Activated T-helper 1 cell treated with anti-CD3 and anti-CD28 coated beads, Interleukin-12 subunit alpha, Interleukin-12 subunit beta, Interleukin-2, Interleukin-4 antibody, amounts not matched to agents 30 ng/mL and 10 ng/mL and 1 ng/mL, durations not matched to agents 14 hours and 24 hours and 36 hours (primary cell): ENCODE measurements around the gene LOXHD1. TPM values are rescaled to one million over a fixed set of nuclear protein-coding genes. Genes with fewer than 3 reads are reported as not detected.

ENCODE experiments used
- DNase-seq: peaks from one replicate; pipeline ENCODE4 v3.0.0; 2021; ENCODE audit warnings: low spot score
- H3K27ac Mint-ChIP-seq: one replicate; pipeline ENCODE4 v1.8.0; 2021; ENCODE audit warnings: mild to moderate bottlenecking, mixed read lengths
- H3K27me3 Mint-ChIP-seq: one replicate; pipeline ENCODE4 v1.8.0; 2022; ENCODE audit warnings: mild to moderate bottlenecking, moderate library complexity, mixed read lengths; ENCODE audit not compliant: insufficient read depth
- H3K36me3 Mint-ChIP-seq: one replicate; pipeline ENCODE4 v1.8.0; 2021; ENCODE audit warnings: low read depth, mixed read lengths
- H3K4me1 Mint-ChIP-seq: one replicate; pipeline ENCODE4 v1.8.0; 2021; ENCODE audit warnings: low read depth, mixed read lengths
- H3K4me3 Mint-ChIP-seq: one replicate; pipeline ENCODE4 v1.8.0; 2021; ENCODE audit warnings: mild to moderate bottlenecking, moderate library complexity, mixed read lengths
- H3K9me3 Mint-ChIP-seq: one replicate; pipeline ENCODE4 v1.8.0; 2021; ENCODE audit warnings: mixed read lengths
- intact Hi-C: fragments of 100-400 bp; cut with micrococcal nuclease; formaldehyde crosslinking; loops from one replicate; pipeline ENCODE4 v1.15.1; 2024
- total RNA-seq: library from RNA; stranded (reverse); gene quantifications from 2 replicates; pipeline ENCODE4 v1.2.3, GENCODE V29; 2022

LOXHD1 gene
- total RNA-seq, 1 donor from 2014 or later: not detected

DNA sequence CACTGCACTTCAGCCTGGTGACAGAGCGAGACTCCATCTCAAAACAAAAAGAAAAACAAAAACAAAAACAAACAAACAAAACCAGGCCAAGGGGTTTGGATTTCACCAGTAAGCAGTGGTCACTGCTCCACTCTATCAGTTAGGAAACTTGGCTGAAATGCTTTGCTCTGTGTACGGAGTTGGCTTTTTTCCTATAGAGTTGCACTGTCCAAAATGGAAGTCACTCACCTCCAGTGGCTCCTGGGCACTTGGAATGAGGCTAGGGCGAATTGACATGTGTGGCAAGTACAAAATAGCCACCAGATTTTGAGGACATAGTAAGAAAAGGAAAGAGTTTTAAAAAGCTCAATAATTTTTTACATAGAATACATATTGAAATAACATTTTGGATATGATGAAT lies 228.7 kb downstream of the LOXHD1 start:
- intact Hi-C loops: no loop called here
- no peak overlapping the region for H3K4me3 Mint-ChIP-seq
- H3K36me3 Mint-ChIP-seq: no peaks in the 10 kb centered on the region
- no peaks in the 10 kb centered on the region for H3K4me1 Mint-ChIP-seq
- DNase-seq: no peak
- peaks cover 12% of the 10 kb centered on the region for H3K27me3 Mint-ChIP-seq
- H3K27ac Mint-ChIP-seq: no peak overlapping the region
- H3K9me3 Mint-ChIP-seq: no peaks in the 10 kb centered on the region

- intact Hi-C loops: no loop called here
- H3K27ac Mint-ChIP-seq: no peak overlapping the region
- no peaks in the 10 kb centered on the region for H3K9me3 Mint-ChIP-seq
- H3K4me1 Mint-ChIP-seq: no peaks in the 10 kb centered on the region
- peaks cover 12% of the 10 kb centered on the region for H3K27me3 Mint-ChIP-seq
- H3K36me3 Mint-ChIP-seq: no peaks in the 10 kb centered on the region
- no peak overlapping the region for H3K4me3 Mint-ChIP-seq
- DNase-seq: no peak
Measured at GRCh38 chr18:46427216-46427995, 229.6 kb downstream of the LOXHD1 start.

Other genes starting within 250 kb of the LOXHD1 start
- gene ST8SIA5, start 99.8 kb upstream of the LOXHD1 start, total RNA-seq: not detected in 2 replicates